GM12865 (cell line): ENCODE data around the gene ACO1.

Experiments used
- DNase-seq: peaks from one replicate; pipeline ENCODE4 v3.0.0; 2010; ENCODE audit warnings: low read depth
- H3K4me3 ChIP-seq: 2 replicates; pipeline ENCODE4 v1.5.1; 2011; ENCODE audit warnings: mild to moderate bottlenecking, low read depth, low read length, control low read depth
- CTCF ChIP-seq: IDR thresholded peaks from 2 replicates; pipeline ENCODE4 v1.5.1; 2011; ENCODE audit warnings: low read length, control low read depth, low read depth, inconsistent platforms; ENCODE audit not compliant: insufficient read depth; ENCODE audit errors: missing control alignments

The ACO1 gene

GRCh38 chr9:32360983-32361673 lies 23.3 kb upstream of the ACO1 start:
- H3K4me3 ChIP-seq, result no peak overlapping the region
- no peak for DNase-seq
- no peak for TF ChIP-seq CTCF

- TF ChIP-seq CTCF, result no peak
- no peak for DNase-seq
- no peak overlapping the region for H3K4me3 ChIP-seq
These were observed 13.2 kb upstream of the ACO1 start for GRCh38 chr9:32371279-32371678.

- TF ChIP-seq CTCF, result no peak
- no peak overlapping the region for H3K4me3 ChIP-seq
- no peak for DNase-seq
These were observed 12.8 kb upstream of the ACO1 start for GRCh38 chr9:32371679-32372078.

- TF ChIP-seq CTCF, result no peak
- no peak for DNase-seq
- no peak overlapping the region for H3K4me3 ChIP-seq
These were observed 8.2 kb upstream of the ACO1 start for GRCh38 chr9:32376285-32376684.

- H3K4me3 ChIP-seq, result no peak overlapping the region
- TF ChIP-seq CTCF, result peak; percentile 80
- peak; percentile 79 for DNase-seq
These were observed 5.9 kb upstream of the ACO1 start for GRCh38 chr9:32378496-32378895.

GRCh38 chr9:32378993-32379729 lies 5.3 kb upstream of the ACO1 start:
- TF ChIP-seq CTCF, result peak; percentile 76
- DNase-seq, result peak; percentile 78
- H3K4me3 ChIP-seq, result no peak overlapping the region

- no peak for TF ChIP-seq CTCF
- no peak for DNase-seq
- no peak overlapping the region for H3K4me3 ChIP-seq
These were observed 3.5 kb upstream of the ACO1 start for GRCh38 chr9:32380944-32381343.
